ENCODE data around the gene FERMT2.
"Not testable (repeated sequence)": the region's sequence is repeated elsewhere in the genome, so short reads cannot be mapped to it uniquely, and the experiment has no call there.

FERMT2 gene

GRCh38 chr14:52876311-52876710 is 74.5 kb downstream of the FERMT2 start:
- no peak overlapping the region for H3K4me3 ChIP-seq (ENCODE audit: low read length)

GRCh38 chr14:52875707-52876106 is 75.1 kb downstream of the FERMT2 start:
- H3K4me3 ChIP-seq (ENCODE audit: low read length) = no peak overlapping the region
- TF ChIP-seq ZNF274 (IDR thresholded peaks at IDR 0.05; ENCODE audit: low read depth, low read length) = no peak

More at GRCh38 chr14:52876311-52876710, 74.5 kb downstream of the FERMT2 start:
- TF ChIP-seq ZNF274 (IDR thresholded peaks at IDR 0.05; ENCODE audit: low read depth, low read length) = no peak

GRCh38 chr14:52874389-52874788 is 76.5 kb downstream of the FERMT2 start:
- no peak for TF ChIP-seq ZNF274 (IDR thresholded peaks at IDR 0.05; ENCODE audit: low read depth, low read length)

GRCh38 chr14:52873694-52874093 is 77.2 kb downstream of the FERMT2 start:
- no peak overlapping the region for H3K4me3 ChIP-seq (ENCODE audit: low read length)
- TF ChIP-seq ZNF274 (IDR thresholded peaks at IDR 0.05; ENCODE audit: low read depth, low read length) = no peak

More at GRCh38 chr14:52874389-52874788, 76.5 kb downstream of the FERMT2 start:
- no peak overlapping the region for H3K4me3 ChIP-seq (ENCODE audit: low read length)

GRCh38 chr14:52873065-52873464 is 77.8 kb downstream of the FERMT2 start:
- no peak for TF ChIP-seq ZNF274 (IDR thresholded peaks at IDR 0.05; ENCODE audit: low read depth, low read length)
- no peak overlapping the region for H3K4me3 ChIP-seq (ENCODE audit: low read length)

DNA sequence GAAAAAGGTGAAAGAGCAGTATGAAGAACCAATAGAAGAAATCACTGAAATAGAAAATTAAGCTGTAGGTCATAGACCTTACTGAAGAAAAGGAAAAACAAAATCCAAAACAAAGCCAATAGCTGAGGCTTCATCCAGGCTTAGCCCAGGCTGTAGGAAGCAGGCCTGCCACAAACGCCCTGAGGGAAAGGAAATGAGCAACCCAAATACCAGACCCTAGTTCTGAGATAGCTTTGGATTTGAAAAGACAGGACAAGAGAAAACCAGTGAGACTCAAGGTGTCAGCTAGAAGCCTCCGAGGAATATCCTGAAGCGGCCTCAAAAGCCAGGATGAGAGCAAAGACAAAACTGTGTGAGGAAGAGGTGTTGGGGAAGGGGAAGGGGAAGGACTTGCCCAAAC is 79.2 kb downstream of the FERMT2 start:
- H3K4me3 ChIP-seq (ENCODE audit: low read length) = no peak overlapping the region
- no peak for TF ChIP-seq ZNF274 (IDR thresholded peaks at IDR 0.05; ENCODE audit: low read depth, low read length)

DNA sequence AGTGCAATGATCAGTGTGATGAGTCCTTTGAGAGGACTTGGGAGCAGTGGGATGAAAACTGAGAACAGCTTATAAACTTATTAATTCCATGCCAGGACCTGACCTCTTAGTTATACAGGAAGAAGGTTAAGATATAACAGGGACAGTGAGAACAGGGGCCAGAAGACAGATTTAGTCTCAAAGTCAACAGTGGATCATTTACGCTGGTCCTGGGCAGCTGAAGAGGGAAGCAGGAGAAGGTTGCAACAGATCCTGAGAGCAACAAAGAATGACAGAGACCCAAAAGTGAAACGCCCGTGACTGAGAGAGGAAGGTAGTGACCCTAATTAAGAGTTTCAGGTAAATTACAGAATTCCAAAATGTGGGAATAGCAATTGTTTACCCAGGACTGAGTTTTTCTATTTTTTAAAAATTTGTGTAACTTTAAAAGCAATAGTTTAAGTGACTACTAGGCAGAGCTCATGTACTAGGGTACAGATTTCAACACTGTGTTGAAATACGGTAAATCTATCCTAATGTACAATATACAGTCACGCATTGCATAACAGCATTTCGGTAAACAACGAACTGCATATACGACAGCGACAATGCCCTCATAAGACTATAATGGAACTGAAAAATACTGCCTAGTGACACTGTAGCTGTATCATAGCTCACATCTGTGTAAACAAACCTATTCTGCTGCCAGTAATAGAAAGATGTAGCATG is 81.8 kb downstream of the FERMT2 start:
- no peak overlapping the region for H3K4me3 ChIP-seq (ENCODE audit: low read length)
- TF ChIP-seq ZNF274 (IDR thresholded peaks at IDR 0.05; ENCODE audit: low read depth, low read length) = no peak

DNA sequence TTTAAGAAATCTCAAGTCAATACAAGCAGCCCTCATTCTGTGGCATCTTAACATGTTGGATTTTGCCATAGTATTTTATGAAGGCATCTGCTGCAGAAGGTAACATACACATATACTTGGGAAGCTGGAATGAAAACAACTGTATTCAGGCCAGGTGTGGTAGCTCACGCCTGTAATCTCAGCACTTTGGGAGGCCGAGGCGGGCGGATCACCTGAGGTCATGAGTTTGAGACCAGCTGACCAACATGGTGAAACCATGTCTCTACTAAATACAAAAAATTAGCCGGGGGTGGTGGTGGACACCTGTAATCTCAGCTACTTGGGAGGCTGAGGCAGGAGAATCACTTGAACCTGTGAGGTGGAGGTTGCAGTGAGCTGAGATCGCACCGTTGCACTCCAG is 86.0 kb downstream of the FERMT2 start:
- not testable (repeated sequence) for H3K4me3 ChIP-seq (ENCODE audit: low read length)

DNA sequence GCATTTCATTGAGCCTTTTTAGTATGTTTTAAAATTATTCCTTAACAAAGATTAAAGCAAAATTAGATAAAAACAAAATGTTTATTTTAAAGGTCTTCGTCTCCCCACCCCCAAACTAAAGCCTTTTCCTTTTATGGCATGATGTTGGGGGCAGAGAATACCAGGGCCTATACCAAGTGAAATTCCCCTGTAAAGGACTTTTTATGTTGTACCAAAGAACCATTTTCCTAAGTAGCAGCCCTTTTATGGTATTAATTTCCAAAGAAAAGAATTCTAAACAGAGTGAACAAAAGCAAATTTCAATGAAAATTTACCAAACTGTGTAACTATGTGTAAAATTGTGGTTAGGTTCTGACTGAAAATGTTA is 87.5 kb downstream of the FERMT2 start:
- no peak for TF ChIP-seq ZNF274 (IDR thresholded peaks at IDR 0.05; ENCODE audit: low read depth, low read length)
- H3K4me3 ChIP-seq (ENCODE audit: low read length) = no peak overlapping the region

- no peak for TF ChIP-seq ZNF274 (IDR thresholded peaks at IDR 0.05; ENCODE audit: low read depth, low read length)
- H3K4me3 ChIP-seq (ENCODE audit: low read length) = no peak overlapping the region
These were observed 88.1 kb downstream of the FERMT2 start for GRCh38 chr14:52862632-52863333.

DNA sequence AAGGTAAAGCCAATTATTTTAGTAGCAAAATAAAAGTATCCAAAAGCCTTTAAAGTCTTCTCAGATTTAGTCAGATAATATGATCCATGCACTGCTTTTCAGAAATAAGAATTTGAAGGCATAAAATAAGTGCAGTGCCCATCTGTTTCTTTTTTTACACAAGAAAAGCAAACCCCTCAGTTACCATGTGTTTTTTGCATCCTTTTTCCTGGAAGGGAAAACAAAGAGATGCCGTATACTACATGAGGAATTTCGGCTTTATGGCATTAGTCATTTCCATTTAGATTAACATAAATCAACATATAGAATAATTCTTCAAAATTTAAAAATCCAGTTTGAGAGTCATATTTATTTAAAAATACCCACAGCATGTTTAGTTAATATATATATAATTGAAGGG is 89.4 kb downstream of the FERMT2 start:
- no peak overlapping the region for H3K4me3 ChIP-seq (ENCODE audit: low read length)
- no peak for TF ChIP-seq ZNF274 (IDR thresholded peaks at IDR 0.05; ENCODE audit: low read depth, low read length)

DNA sequence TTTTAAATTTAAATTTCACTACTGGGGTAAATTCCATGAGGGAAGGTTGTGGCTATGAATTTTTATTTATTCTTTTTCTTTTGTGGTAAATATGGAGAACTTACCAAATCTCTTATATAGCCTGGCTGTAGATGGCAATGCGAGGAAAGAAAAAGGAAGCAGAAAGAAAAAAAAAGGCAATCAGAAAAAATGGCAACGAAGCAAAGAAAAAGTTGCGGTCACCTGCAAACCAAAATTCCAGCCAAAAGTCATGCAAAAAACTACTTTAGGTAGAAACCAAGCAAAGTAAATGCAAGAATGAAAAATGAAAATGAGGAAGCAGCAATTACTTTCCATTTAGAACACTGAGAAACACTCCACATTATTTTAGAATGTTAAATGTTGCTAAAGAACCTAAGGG is 89.9 kb downstream of the FERMT2 start:
- TF ChIP-seq ZNF274 (IDR thresholded peaks at IDR 0.05; ENCODE audit: low read depth, low read length) = no peak
- no peak overlapping the region for H3K4me3 ChIP-seq (ENCODE audit: low read length)

DNA sequence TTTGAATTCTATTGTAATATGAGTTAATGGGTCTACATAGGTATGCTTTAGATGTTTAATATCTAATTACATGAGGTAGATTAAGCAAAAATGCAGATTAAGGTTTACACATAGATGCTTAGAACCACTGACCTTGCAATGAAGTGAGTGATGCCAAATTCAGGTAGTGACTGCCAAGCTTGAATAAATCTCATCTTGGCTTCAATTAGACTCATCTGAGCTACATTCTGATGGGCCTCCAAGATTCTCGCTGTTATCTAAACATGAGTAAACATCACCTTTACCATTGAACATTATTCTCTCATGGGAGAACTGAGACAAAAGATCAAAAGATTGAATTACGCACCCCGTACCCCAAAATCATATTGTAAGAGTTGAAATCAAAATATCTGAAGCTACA is 90.6 kb downstream of the FERMT2 start:
- H3K4me3 ChIP-seq (ENCODE audit: low read length) = no peak overlapping the region
- TF ChIP-seq ZNF274 (IDR thresholded peaks at IDR 0.05; ENCODE audit: low read depth, low read length) = no peak

- H3K4me3 ChIP-seq (ENCODE audit: low read length) = no peak overlapping the region
- TF ChIP-seq ZNF274 (IDR thresholded peaks at IDR 0.05; ENCODE audit: low read depth, low read length) = no peak
These were observed 94.7 kb downstream of the FERMT2 start for GRCh38 chr14:52856139-52856538.

DNA sequence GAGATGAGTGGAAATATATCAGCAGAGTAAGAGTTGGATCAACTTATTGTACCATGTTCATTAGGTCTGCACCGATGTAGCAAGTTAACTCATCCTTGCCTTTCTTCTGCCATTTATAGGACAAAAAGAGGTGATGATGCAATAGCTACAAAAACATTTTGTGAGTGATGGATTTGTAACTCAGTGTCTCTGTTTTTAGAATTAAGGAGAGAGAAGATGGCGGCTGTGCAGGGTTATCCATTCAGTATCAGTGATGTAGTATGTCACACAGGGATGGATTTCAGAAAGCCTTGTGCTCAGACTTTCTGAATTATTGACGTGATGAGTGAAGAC is 97.4 kb downstream of the FERMT2 start:
- no peak for TF ChIP-seq ZNF274 (IDR thresholded peaks at IDR 0.05; ENCODE audit: low read depth, low read length)
- no peak overlapping the region for H3K4me3 ChIP-seq (ENCODE audit: low read length)
